VCaP (cell line): ENCODE measurements around the gene NUAK2.

ENCODE experiments used
- H3K27ac ChIP-seq: fragments of 450-650 bp; 2 replicates; pipeline ENCODE4 v1.5.1; 2017
- CTCF ChIP-seq: fragments of 450-650 bp; conservative IDR thresholded peaks from 2 replicates; pipeline ENCODE4 v1.5.1; 2017; ENCODE audit warnings: mild to moderate bottlenecking, moderate library complexity

The NUAK2 gene

GRCh38 chr1:205273551-205273982 lies 48.0 kb downstream of the NUAK2 start:
- no peak overlapping the region for H3K27ac ChIP-seq

GRCh38 chr1:205272536-205272935 lies 49.0 kb downstream of the NUAK2 start:
- no peak overlapping the region for H3K27ac ChIP-seq
- no peak for TF ChIP-seq CTCF

More at GRCh38 chr1:205273551-205273982, 48.0 kb downstream of the NUAK2 start:
- peak; percentile 97 for TF ChIP-seq CTCF

GRCh38 chr1:205271745-205272144 lies 49.8 kb downstream of the NUAK2 start:
- no peak overlapping the region for H3K27ac ChIP-seq
- TF ChIP-seq CTCF: no peak

GRCh38 chr1:205271277-205271676 lies 50.3 kb downstream of the NUAK2 start:
- TF ChIP-seq CTCF: no peak; the same call in 1 of the 2 replicates
- no peak overlapping the region for H3K27ac ChIP-seq

GRCh38 chr1:205270764-205271163 lies 50.8 kb downstream of the NUAK2 start:
- no peak overlapping the region for H3K27ac ChIP-seq
- TF ChIP-seq CTCF: no peak

GRCh38 chr1:205270271-205270670 lies 51.3 kb downstream of the NUAK2 start:
- no peak for TF ChIP-seq CTCF

GRCh38 chr1:205269711-205270110 lies 51.8 kb downstream of the NUAK2 start:
- H3K27ac ChIP-seq: no peak overlapping the region
- TF ChIP-seq CTCF: no peak

More at GRCh38 chr1:205270271-205270670, 51.3 kb downstream of the NUAK2 start:
- H3K27ac ChIP-seq: no peak overlapping the region
